HG02870 (cell line): ENCODE results near the gene VTI1A.
"Not testable (repeated sequence)": the region's sequence is repeated elsewhere in the genome, so short reads cannot be mapped to it uniquely, and the experiment has no call there.

Source experiments
- ATAC-seq: cut with Tn5 transposase; IDR thresholded peaks from one replicate; pipeline ENCODE4 v1.9.1; 2021; ENCODE audit warnings: mild to moderate bottlenecking, moderate library complexity; ENCODE audit not compliant: unreplicated experiment

VTI1A gene

GRCh38 chr10:112538168-112538567 lies 91.2 kb downstream of the VTI1A start:
- ATAC-seq, result no peak

GRCh38 chr10:112539340-112539739 lies 92.3 kb downstream of the VTI1A start:
- ATAC-seq, result no peak

- not testable (repeated sequence) for ATAC-seq
Measured at GRCh38 chr10:112542823-112543222, 95.8 kb downstream of the VTI1A start.

- ATAC-seq, result peak; percentile 40
Measured at GRCh38 chr10:112546474-112546873, 99.5 kb downstream of the VTI1A start.

GRCh38 chr10:112548535-112549276 lies 101.7 kb downstream of the VTI1A start:
- no peak for ATAC-seq

- ATAC-seq, result no peak
Measured at GRCh38 chr10:112552593-112553110, 105.6 kb downstream of the VTI1A start.

- no peak for ATAC-seq
Measured at GRCh38 chr10:112553315-112553714, 106.3 kb downstream of the VTI1A start.

- no peak for ATAC-seq
Measured at GRCh38 chr10:112554263-112554662, 107.2 kb downstream of the VTI1A start.

- ATAC-seq, result no peak
Measured at GRCh38 chr10:112557197-112557596, 110.2 kb downstream of the VTI1A start.

- ATAC-seq, result no peak
Measured at GRCh38 chr10:112558476-112559142, 111.6 kb downstream of the VTI1A start.

- ATAC-seq, result no peak
Measured at GRCh38 chr10:112559349-112559748, 112.3 kb downstream of the VTI1A start.

GRCh38 chr10:112562122-112562521 lies 115.1 kb downstream of the VTI1A start:
- no peak for ATAC-seq

GRCh38 chr10:112562809-112563663 lies 116.0 kb downstream of the VTI1A start:
- no peak for ATAC-seq

GRCh38 chr10:112564337-112564736 lies 117.3 kb downstream of the VTI1A start:
- ATAC-seq, result no peak

- ATAC-seq, result no peak
Measured at GRCh38 chr10:112565434-112566053, 118.5 kb downstream of the VTI1A start.

- ATAC-seq, result no peak
Measured at GRCh38 chr10:112570585-112570984, 123.6 kb downstream of the VTI1A start.

GRCh38 chr10:112579578-112579977 lies 132.6 kb downstream of the VTI1A start:
- ATAC-seq, result no peak

- ATAC-seq, result no peak
Measured at GRCh38 chr10:112580267-112580666, 133.3 kb downstream of the VTI1A start.

- ATAC-seq, result no peak
Measured at GRCh38 chr10:112581921-112582320, 134.9 kb downstream of the VTI1A start.

GRCh38 chr10:112583236-112583939 lies 136.4 kb downstream of the VTI1A start:
- no peak for ATAC-seq
